Measurements from ENCODE around the gene GMCL2.

Gene GMCL2

DNA sequence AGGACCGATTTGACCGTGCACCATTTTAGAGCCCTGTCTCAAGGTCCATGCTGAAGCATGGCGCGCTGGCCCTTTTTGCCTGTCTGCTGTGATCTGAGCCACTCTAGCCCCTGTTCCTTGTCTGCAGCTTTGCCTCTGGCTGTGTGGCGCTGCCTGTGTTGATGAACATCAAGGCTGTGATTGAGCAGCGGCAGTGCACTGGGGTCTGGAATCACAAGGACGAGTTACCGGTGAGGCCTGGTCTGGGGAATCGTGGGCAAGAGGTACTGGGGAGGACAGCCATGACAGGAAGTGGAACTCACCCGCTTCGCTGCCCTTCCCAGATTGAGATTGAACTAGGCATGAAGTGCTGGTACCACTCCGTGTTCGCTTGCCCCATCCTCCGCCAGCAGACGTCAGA, 39.8 kb downstream of the GMCL2 start:
- in situ Hi-C loops (cut with MboI; ENCODE audit: low sequenced_read_pairs) = no loop called here

- in situ Hi-C loops (cut with MboI; ENCODE audit: low sequenced_read_pairs) = no loop called here
These were observed 41.0 kb downstream of the GMCL2 start for GRCh38 chr5:178145965-178146820.

GRCh38 chr5:178143901-178144300, 43.3 kb downstream of the GMCL2 start:
- in situ Hi-C loops (cut with MboI; ENCODE audit: low sequenced_read_pairs) = no loop called here

DNA sequence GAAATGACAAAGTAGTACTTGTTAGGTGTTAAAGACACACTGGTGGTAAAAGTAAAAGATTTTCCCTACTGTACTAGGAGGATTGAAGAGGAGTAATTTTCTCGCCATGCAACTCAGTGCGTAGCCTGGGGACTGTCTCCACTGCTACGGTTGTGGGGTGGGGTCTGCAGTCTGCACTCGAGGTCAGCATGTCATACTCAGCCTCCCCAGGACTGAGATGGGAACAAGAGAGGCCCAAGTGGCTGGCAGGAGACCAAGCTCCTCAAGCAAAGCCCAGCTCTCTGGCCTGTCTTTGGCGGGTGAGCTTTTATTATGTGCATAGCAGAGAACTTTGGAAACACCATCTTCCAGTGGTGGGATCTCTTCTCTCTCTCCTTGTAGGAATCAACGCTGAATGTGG, 43.9 kb downstream of the GMCL2 start:
- in situ Hi-C loops (cut with MboI; ENCODE audit: low sequenced_read_pairs) = no loop called here

DNA sequence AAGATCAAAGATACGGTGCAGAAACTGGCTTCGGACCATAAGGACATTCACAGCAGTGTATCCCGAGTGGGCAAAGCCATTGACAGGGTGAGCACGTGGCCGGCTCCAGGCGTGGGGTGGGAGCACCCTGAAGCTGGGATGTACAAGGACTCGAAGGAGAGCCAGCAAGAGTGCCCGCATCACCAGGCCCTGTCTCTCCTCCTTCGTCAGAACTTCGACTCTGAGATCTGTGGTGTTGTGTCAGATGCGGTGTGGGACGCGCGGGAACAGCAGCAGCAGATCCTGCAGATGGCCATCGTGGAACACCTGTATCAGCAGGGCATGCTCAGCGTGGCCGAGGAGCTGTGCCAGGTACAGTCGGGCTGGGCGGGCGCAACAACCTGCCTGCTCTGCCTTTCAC, 44.5 kb downstream of the GMCL2 start:
- in situ Hi-C loops (cut with MboI; ENCODE audit: low sequenced_read_pairs) = no loop called here

DNA sequence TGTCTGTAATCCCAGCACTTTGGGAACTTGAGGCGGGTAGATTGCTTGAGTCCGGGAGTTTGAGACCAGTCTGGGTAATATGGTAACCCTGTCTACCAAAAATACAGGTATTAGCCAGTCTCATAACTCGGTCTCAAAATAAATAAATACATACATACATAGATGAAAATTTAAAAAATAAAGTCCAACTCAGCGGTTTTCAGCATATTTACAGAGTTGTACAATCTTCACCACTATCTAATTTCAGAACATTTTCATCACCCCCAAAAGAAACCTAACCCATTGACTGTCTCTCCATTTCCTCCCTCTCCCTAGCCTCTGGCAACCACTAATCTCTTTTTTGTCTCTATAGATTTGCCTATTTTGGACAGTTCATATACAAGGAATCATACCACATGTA, 45.6 kb downstream of the GMCL2 start:
- in situ Hi-C loops (cut with MboI; ENCODE audit: low sequenced_read_pairs) = no loop called here

GRCh38 chr5:178137991-178138390, 49.2 kb downstream of the GMCL2 start:
- in situ Hi-C loops (cut with MboI; ENCODE audit: low sequenced_read_pairs) = no loop called here

GRCh38 chr5:178136990-178137389, 50.2 kb downstream of the GMCL2 start:
- in situ Hi-C loops (cut with MboI; ENCODE audit: low sequenced_read_pairs) = no loop called here
